K562 (cell line): ENCODE results near the gene TRAF3IP1. TPM values are rescaled to one million over a fixed set of nuclear protein-coding genes. Genes with fewer than 3 reads are reported as not detected.

Experiments
- ATAC-seq: fragments of 200-7000 bp; cut with Tn5 transposase; 3 replicates; pipeline ENCODE4 v1.9.1; 2020; ENCODE audit warnings: moderate library complexity
- BruUV-seq: library from RNA; stranded (reverse); fragments of 400-500 nt; replicated peaks from 2 replicates; lab custom pipeline; 2021; lab: Mats Ljungman, UMichigan
- CTCF ChIA-PET: fragments of 300-600 bp; formaldehyde crosslinking; extraction: SDS; loops from one replicate; lab custom pipeline; 2021; ENCODE audit warnings: low intra/inter-chr PET ratio; lab: Yijun Ruan, JAX
- POLR2A ChIA-PET: fragments of 300-600, 350-650 bp; sonication (Branson Sonifier 250); formaldehyde crosslinking; extraction: SDS; loops from one replicate; lab custom pipeline; 2021; ENCODE audit warnings: antibody characterized with exemption, inconsistent platforms; lab: Yijun Ruan, JAX
- DNase-seq, 4 experiments: peaks; one replicate each; pipeline versions ENCODE4 v3.0.0 to v3.0.0-alpha.2; 2011 to 2018; ENCODE audit warnings: low spot score in 3 of 4, mixed read lengths in 3 of 4; ENCODE audit errors: extremely low read depth in 1 of 4
- FAIRE-seq: peaks from 2 replicates; lab custom pipeline; 2011; peaks lifted over from hg19 to GRCh38; lab: Jason Lieb, UNC
- H2AFZ ChIP-seq: 2 replicates; pipeline ENCODE4 v1.6.0; 2011; ENCODE audit warnings: low read depth, low read length, control low read depth, inconsistent platforms
- H3K27ac ChIP-seq: fragments of 200-600 bp; 3 replicates; pipeline ENCODE4 v1.8.0; 2011; ENCODE audit warnings: low read depth, mild to moderate bottlenecking, control low read depth, inconsistent platforms, low read length, moderate library complexity, mixed read lengths; ENCODE audit errors: extremely low read depth
- H3K27me3 ChIP-seq, 2 experiments: fragments of 300-600 bp in 1 of 2; 2 replicates in 1 of 2; 3 replicates in 1 of 2; pipeline versions ENCODE4 v1.6.0 to v1.8.0; 2011; ENCODE audit warnings: inconsistent platforms in 2 of 2, low read length in 2 of 2, mild to moderate bottlenecking in 1 of 2, mixed read lengths in 1 of 2, moderate library complexity in 1 of 2; ENCODE audit not compliant: control insufficient read depth in 2 of 2, insufficient read depth in 2 of 2
- H3K36me3 ChIP-seq: fragments of 300-600 bp; 3 replicates; pipeline ENCODE4 v1.8.0; 2011; ENCODE audit warnings: mild to moderate bottlenecking, low read length, inconsistent platforms; ENCODE audit not compliant: control insufficient read depth, insufficient read depth
- H3K4me1 ChIP-seq, 2 experiments: fragments of 200-600 bp in 1 of 2; replicated peaks in 1 of 2; 2 replicates in 1 of 2; 3 replicates in 1 of 2; pipeline versions ENCODE4 v1.5.1 to v1.8.0; 2011; ENCODE audit warnings: inconsistent platforms in 2 of 2, low read length in 2 of 2, mild to moderate bottlenecking in 1 of 2, mixed read lengths in 1 of 2, moderate library complexity in 1 of 2; ENCODE audit not compliant: control insufficient read depth in 2 of 2, insufficient read depth in 2 of 2
- H3K4me2 ChIP-seq: 2 replicates; pipeline ENCODE4 v1.6.1; 2011; ENCODE audit warnings: low read length, control low read depth, inconsistent platforms, mixed read lengths; ENCODE audit not compliant: insufficient read depth
- H3K4me3 ChIP-seq: fragments of 200-600 bp; sonication (generic), shearing (Covaris generic); 2 replicates; pipeline ENCODE4 v1.5.1; 2016; ENCODE audit warnings: control low read depth, inconsistent platforms
- H3K79me2 ChIP-seq: fragments of 200-600 bp; 3 replicates; pipeline ENCODE4 v1.8.0; 2011; ENCODE audit warnings: low read length, inconsistent platforms; ENCODE audit not compliant: control insufficient read depth, insufficient read depth
- H3K9ac ChIP-seq, 2 experiments: 2 replicates each; pipeline versions ENCODE4 v1.6.0 to v1.6.1; 2011; ENCODE audit warnings: low read depth in 2 of 2, low read length in 2 of 2, control low read depth in 1 of 2, inconsistent platforms in 1 of 2, mild to moderate bottlenecking in 1 of 2, mixed read lengths in 1 of 2; ENCODE audit not compliant: insufficient read depth in 1 of 2
- H3K9me1 ChIP-seq: one replicate; pipeline ENCODE4 v1.6.0; 2011; ENCODE audit warnings: inconsistent platforms, mild to moderate bottlenecking, low read length, moderate library complexity; ENCODE audit not compliant: control insufficient read depth, insufficient read depth
- H3K9me3 ChIP-seq: replicated peaks from 2 replicates; pipeline ENCODE4 v1.5.1; 2011; ENCODE audit warnings: low read depth, low read length, inconsistent platforms; ENCODE audit not compliant: control insufficient read depth, insufficient read depth
- H4K20me1 ChIP-seq: replicated peaks from 2 replicates; pipeline ENCODE4 v1.6.1; 2011; ENCODE audit warnings: low read length, inconsistent platforms, mixed read lengths; ENCODE audit not compliant: control insufficient read depth, insufficient read depth
- BCOR ChIP-seq: fragments of 450-650 bp; IDR thresholded peaks from 2 replicates; pipeline ENCODE4 v1.6.1; 2016
- CBX3 ChIP-seq, 2 experiments: IDR thresholded peaks; 1 replicate in 1 of 2; 2 replicates in 1 of 2; pipeline ENCODE4 v1.6.1; 2012; ENCODE audit warnings: inconsistent platforms in 2 of 2, low read length in 2 of 2, borderline replicate concordance in 1 of 2, control low read depth in 1 of 2
- CEBPB ChIP-seq: fragments of 450-650 bp; IDR thresholded peaks from 2 replicates; pipeline ENCODE4 v1.6.1; 2016; ENCODE audit warnings: missing genetic modification characterization, missing compliant biosample characterization
- ILF3 ChIP-seq: fragments of 450-650 bp; IDR thresholded peaks from 2 replicates; pipeline ENCODE4 v1.6.1; 2018; ENCODE audit warnings: antibody characterized with exemption, mild to moderate bottlenecking, moderate library complexity, borderline replicate concordance
- NR1H2 ChIP-seq: sonication (generic); formaldehyde crosslinking; IDR thresholded peaks from 2 replicates; pipeline ENCODE4 v1.4.0; 2020; ENCODE audit warnings: mild to moderate bottlenecking, missing genetic modification reagents
- NRF1 ChIP-seq, 2 experiments: fragments of 450-650 bp; IDR thresholded peaks in 1 of 2; conservative IDR thresholded peaks in 1 of 2; 2 replicates each; pipeline ENCODE4 v1.6.1; 2014; ENCODE audit warnings: mild to moderate bottlenecking in 2 of 2
- PHF20 ChIP-seq: fragments of 450-650 bp; IDR thresholded peaks from 2 replicates; pipeline ENCODE4 v1.6.1; 2018; ENCODE audit not compliant: partially characterized antibody
- RAD51 ChIP-seq: fragments of 450-650 bp; IDR thresholded peaks from 2 replicates; pipeline ENCODE4 v1.7.1; 2016; ENCODE audit warnings: low read depth, mild to moderate bottlenecking, borderline replicate concordance
- RCOR1 ChIP-seq, 2 experiments: IDR thresholded peaks; 2 replicates each; pipeline ENCODE4 v1.6.1; 2012; ENCODE audit warnings: low read depth in 2 of 2, low read length in 2 of 2, borderline replicate concordance in 1 of 2, improper control_type of control experiment in 1 of 2
- SMARCA5 ChIP-seq: fragments of 450-650 bp; IDR thresholded peaks from 2 replicates; pipeline ENCODE4 v1.6.1; 2016
- TARDBP ChIP-seq: fragments of 450-650 bp; IDR thresholded peaks from 2 replicates; pipeline ENCODE4 v1.6.1; 2016
- TFAM ChIP-seq: fragments of 250-450 bp; sonication (Bioruptor Pico); conservative IDR thresholded peaks from 2 replicates; pipeline ENCODE4 v1.5.0; 2021; ENCODE audit warnings: mild to moderate bottlenecking, moderate library complexity
- WGBS: fragments of 100-300 bp; shearing (Covaris generic); methylation state at CpG from one replicate; pipeline ENCODE4 v1.1.6; 2016; ENCODE audit warnings: low coverage, mixed read lengths; ENCODE audit not compliant: insufficient coverage; ENCODE audit errors: missing lambda C conversion rate; 5-methylcytosine and 5-hydroxymethylcytosine counted together
- in situ Hi-C: fragments of 300-500 bp; cut with MboI; formaldehyde crosslinking; loops from 4 replicates; pipeline ENCODE4 v1.15.0; 2018; ENCODE audit warnings: inconsistent platforms, mixed read lengths
- intact Hi-C: fragments of 100-400 bp; cut with micrococcal nuclease; formaldehyde crosslinking; loops from 2 replicates; pipeline ENCODE4 v1.14.2; 2022
- polyA plus RNA-seq, 8 experiments: library from polyadenylated mRNA; depleted of rRNA in 4 of 8; stranded (reverse) in 5 of 8; unstranded in 3 of 8; fragments of >200 nt; fragmentation: Nextera tagmentation in 2 of 8; fragmentation: Illumina TruSeq in 1 of 8; extraction: Ambion mirVana in 2 of 8; extraction: Trizol in 1 of 8; gene quantifications; 2 replicates each; pipeline versions ENCODE4 v1.2.1 to v1.2.3, GENCODE V29; 2011 to 2014; ENCODE audit warnings: inconsistent platforms in 1 of 8, missing spikeins in 1 of 8
- total RNA-seq, 7 experiments: library from RNA; depleted of rRNA in 6 of 7; stranded (reverse); fragments of >200 nt in 6 of 7; fragmentation: Illumina TruSeq in 2 of 7; extraction: Trizol in 2 of 7; gene quantifications; 2 replicates each; pipeline versions ENCODE4 v1.2.1 to v1.2.3, GENCODE V29; 2011 to 2021; ENCODE audit warnings: low replicate concordance in 1 of 7
- TF ChIP-seq, protein P1 (sequence below), 2 experiments: fragments of 250-450 bp in 1 of 2; fragments of 450-650 bp in 1 of 2; sonication (Bioruptor Pico) in 1 of 2; IDR thresholded peaks; 2 replicates each; pipeline versions ENCODE4 v1.6.1 to v1.8.0; 2016 to 2021; ENCODE audit warnings: mild to moderate bottlenecking in 2 of 2, moderate library complexity in 2 of 2, missing compliant biosample characterization in 1 of 2, missing genetic modification characterization in 1 of 2
- TF ChIP-seq, protein P2 (sequence below), 2 experiments: IDR thresholded peaks; 2 replicates each; pipeline ENCODE4 v1.6.1; 2012; ENCODE audit warnings: improper control_type of control experiment in 2 of 2, low read depth in 2 of 2, low read length in 2 of 2, borderline replicate concordance in 1 of 2

TRAF3IP1 gene
- total and polyA plus RNA-seq, 9 of the 15 experiments (the other 6 are each of a cell fraction or from before 2014, with no cell fraction given), result 1.3 to 7.4 (median 3.4) TPM

DNA sequence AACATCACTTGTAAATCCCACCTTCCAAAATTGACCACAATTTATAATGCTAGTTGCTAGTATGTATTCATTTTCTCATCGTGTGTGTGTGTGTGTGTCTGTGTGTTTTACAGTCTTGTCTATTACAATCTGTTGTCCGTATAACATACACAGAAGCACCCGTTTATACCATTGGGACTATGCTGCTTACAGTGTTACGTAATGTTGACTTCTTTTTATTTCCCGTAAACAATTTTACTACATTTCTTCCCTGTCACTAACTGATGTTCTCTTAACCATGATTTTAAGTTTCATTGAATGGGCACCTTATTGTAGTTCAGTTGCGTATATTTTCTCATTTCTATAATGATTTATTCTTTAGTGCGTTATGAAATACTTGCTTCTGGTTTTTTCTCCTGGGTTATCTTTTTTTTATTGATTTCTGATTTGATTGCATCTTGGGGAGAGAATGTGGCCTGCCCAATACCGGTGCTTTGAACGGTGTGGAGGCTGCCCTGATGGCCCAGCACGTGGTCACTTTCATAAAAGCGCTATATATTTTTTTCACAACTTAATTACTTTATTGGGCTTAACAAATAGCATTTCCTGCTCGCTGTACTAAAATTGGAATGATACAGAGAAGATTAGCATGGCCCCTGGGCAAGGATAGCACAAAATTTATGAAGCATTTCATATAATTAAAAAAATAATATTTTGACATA lies 91.9 kb downstream of the TRAF3IP1 start:
- H3K9me3 ChIP-seq, result no peaks in the 10 kb centered on the region
- 78% methylated on average over 12 of the region's 12 CpGs for WGBS
- H2AFZ ChIP-seq, result no peak overlapping the region
- in situ Hi-C loops, result no loop called here
- ChIA-PET POLR2A (no interaction called here), CTCF (no interaction called here)
- no peaks in the 10 kb centered on the region for H3K27me3 ChIP-seq
- H3K4me3 ChIP-seq, result no peak overlapping the region
- DNase-seq (no peak), FAIRE-seq (no peak), ATAC-seq (no peak)
- no peak overlapping the region for H3K9ac ChIP-seq
- peaks cover 0 to 13% of the 10 kb centered on the region in 2 experiments; a peak in 2 of 5 replicates for H3K4me1 ChIP-seq
- no peaks in the 10 kb centered on the region for H3K79me2 ChIP-seq
- H4K20me1 ChIP-seq, result no peaks in the 10 kb centered on the region
- H3K36me3 ChIP-seq, result no peaks in the 10 kb centered on the region
- no peak overlapping the region for H3K4me2 ChIP-seq
- TF ChIP-seq ILF3 (no peak), RAD51 (no peak), TFAM (CRISPR knock-in tag) (no peak), CEBPB (peak; percentile 16; the same call in 1 of the 2 replicates)
- intact Hi-C loops, result no loop called here
- BruUV-seq, result no TSS peak
- no peaks in the 10 kb centered on the region for H3K9me1 ChIP-seq
- H3K27ac ChIP-seq, result no peak overlapping the region

DNA sequence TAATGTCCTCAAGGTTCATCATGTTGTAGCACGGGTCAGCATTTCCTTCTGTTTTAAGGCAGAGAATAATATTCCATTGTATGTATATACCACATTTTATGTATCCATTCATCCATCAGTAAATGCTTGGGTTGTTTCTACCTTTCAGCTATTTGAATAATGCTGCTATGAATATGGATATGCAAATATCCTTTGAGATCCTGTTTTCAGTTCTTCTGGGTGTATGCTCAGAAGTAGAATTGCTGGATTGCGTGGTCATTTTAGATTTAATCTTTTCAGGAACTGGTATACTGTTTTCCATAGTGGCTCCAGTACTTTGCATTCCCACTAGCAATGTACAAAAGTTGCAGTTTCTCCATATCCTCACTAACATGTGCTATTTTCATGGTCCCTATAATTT lies 93.0 kb downstream of the TRAF3IP1 start:
- Histone ChIP-seq H3K9me3 (no peaks in the 10 kb centered on the region), H3K4me3 (no peak overlapping the region), H3K79me2 (no peaks in the 10 kb centered on the region), H3K27me3 (no peaks in the 10 kb centered on the region), H3K27ac (no peak overlapping the region), H3K9ac (no peak overlapping the region), H2AFZ (no peak overlapping the region), H3K4me1 (peaks cover 2 to 13% of the 10 kb centered on the region in 2 experiments; a peak in 4 of 5 replicates), H3K36me3 (no peaks in the 10 kb centered on the region), H4K20me1 (no peaks in the 10 kb centered on the region), H3K4me2 (no peak overlapping the region), H3K9me1 (no peaks in the 10 kb centered on the region)
- WGBS, result 51% methylated on average over 2 of the region's 2 CpGs
- ChIA-PET POLR2A (no interaction called here), CTCF (no interaction called here)
- ATAC-seq (no peak), DNase-seq (no peak), FAIRE-seq (no peak)
- in situ Hi-C loops (no loop called here), intact Hi-C loops (no loop called here)
- BruUV-seq, result no TSS peak
- no peak for TF ChIP-seq NR1H2
- no peak for TF ChIP-seq TARDBP
- no peak for TF ChIP-seq BCOR
- no peak for TF ChIP-seq PHF20
- no peak for TF ChIP-seq RCOR1 (IDR thresholded peaks at IDR 0.05; ENCODE audit: borderline replicate concordance in 1 of 2, low read depth in 2 of 2, low read length in 2 of 2)
- no peak for TF ChIP-seq SMARCA5
- TF ChIP-seq, protein P1, sequence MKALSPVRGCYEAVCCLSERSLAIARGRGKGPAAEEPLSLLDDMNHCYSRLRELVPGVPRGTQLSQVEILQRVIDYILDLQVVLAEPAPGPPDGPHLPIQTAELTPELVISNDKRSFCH (CRISPR knock-in tag; IDR thresholded peaks at IDR 0.05), result no peak
- TF ChIP-seq, protein P1 (tag; IDR thresholded peaks at IDR 0.05), result no peak
- no peak for TF ChIP-seq NRF1 (conservative IDR thresholded peaks at IDR 0.05 in 1 of 2, IDR thresholded peaks at IDR 0.05 in 1 of 2)
- no peak for TF ChIP-seq CBX3 (IDR thresholded peaks at IDR 0.05; ENCODE audit: borderline replicate concordance in 1 of 2, low read length in 2 of 2)
- TF ChIP-seq, protein P2, sequence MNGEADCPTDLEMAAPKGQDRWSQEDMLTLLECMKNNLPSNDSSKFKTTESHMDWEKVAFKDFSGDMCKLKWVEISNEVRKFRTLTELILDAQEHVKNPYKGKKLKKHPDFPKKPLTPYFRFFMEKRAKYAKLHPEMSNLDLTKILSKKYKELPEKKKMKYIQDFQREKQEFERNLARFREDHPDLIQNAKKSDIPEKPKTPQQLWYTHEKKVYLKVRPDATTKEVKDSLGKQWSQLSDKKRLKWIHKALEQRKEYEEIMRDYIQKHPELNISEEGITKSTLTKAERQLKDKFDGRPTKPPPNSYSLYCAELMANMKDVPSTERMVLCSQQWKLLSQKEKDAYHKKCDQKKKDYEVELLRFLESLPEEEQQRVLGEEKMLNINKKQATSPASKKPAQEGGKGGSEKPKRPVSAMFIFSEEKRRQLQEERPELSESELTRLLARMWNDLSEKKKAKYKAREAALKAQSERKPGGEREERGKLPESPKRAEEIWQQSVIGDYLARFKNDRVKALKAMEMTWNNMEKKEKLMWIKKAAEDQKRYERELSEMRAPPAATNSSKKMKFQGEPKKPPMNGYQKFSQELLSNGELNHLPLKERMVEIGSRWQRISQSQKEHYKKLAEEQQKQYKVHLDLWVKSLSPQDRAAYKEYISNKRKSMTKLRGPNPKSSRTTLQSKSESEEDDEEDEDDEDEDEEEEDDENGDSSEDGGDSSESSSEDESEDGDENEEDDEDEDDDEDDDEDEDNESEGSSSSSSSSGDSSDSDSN (IDR thresholded peaks at IDR 0.05; ENCODE audit: borderline replicate concordance in 1 of 2, low read depth in 2 of 2, low read length in 2 of 2), result no peak
